AG09309 (cell line): Measurements from ENCODE around the gene RRAGC.
A peak's percentile ranks its signal among the peaks of the same experiment; 100 is the strongest.
"Not testable (repeated sequence)": the region's sequence is repeated elsewhere in the genome, so short reads cannot be mapped to it uniquely, and the experiment has no call there.

ENCODE experiments used
- DNase-seq: peaks from one replicate; pipeline ENCODE4 v3.0.0-alpha.2; 2010; ENCODE audit warnings: low read depth
- H3K4me3 ChIP-seq: 2 replicates; pipeline ENCODE4 v1.5.1; 2011; ENCODE audit warnings: mild to moderate bottlenecking, low read depth, low read length, moderate library complexity; ENCODE audit not compliant: control insufficient read depth
- CTCF ChIP-seq: IDR thresholded peaks from 2 replicates; pipeline ENCODE4 v1.5.1; 2011; ENCODE audit warnings: mild to moderate bottlenecking, low read depth, low read length, inconsistent platforms; ENCODE audit not compliant: insufficient read depth, control insufficient read depth; ENCODE audit errors: missing control alignments

Gene RRAGC

GRCh38 chr1:38860454-38860795, 853 bp upstream of the RRAGC start:
- TF ChIP-seq CTCF, result no peak
- peak overlapping the region; percentile 74 for H3K4me3 ChIP-seq
- DNase-seq, result no peak

GRCh38 chr1:38858833-38859560, 575 bp downstream of the RRAGC start:
- no peak for TF ChIP-seq CTCF
- no peak for DNase-seq
- peak overlapping the region; percentile 94 for H3K4me3 ChIP-seq

GRCh38 chr1:38852780-38853179, 6.8 kb downstream of the RRAGC start:
- DNase-seq, result no peak
- no peak for TF ChIP-seq CTCF
- no peak overlapping the region for H3K4me3 ChIP-seq

- no peak for TF ChIP-seq CTCF
- no peak overlapping the region for H3K4me3 ChIP-seq
- DNase-seq, result no peak
These were observed 11.5 kb downstream of the RRAGC start for GRCh38 chr1:38848071-38848470.

GRCh38 chr1:38846210-38846609, 13.4 kb downstream of the RRAGC start:
- no peak overlapping the region for H3K4me3 ChIP-seq
- DNase-seq, result no peak
- no peak for TF ChIP-seq CTCF

GRCh38 chr1:38845088-38845487, 14.5 kb downstream of the RRAGC start:
- DNase-seq, H3K4me3 ChIP-seq: not testable (repeated sequence)

- no peak for DNase-seq
- H3K4me3 ChIP-seq, result no peak overlapping the region
- no peak for TF ChIP-seq CTCF
These were observed 19.3 kb downstream of the RRAGC start for GRCh38 chr1:38840281-38840680.
